SK-N-DZ (cell line): Measurements from ENCODE around the gene ATP2B2.

Experiments used
- DNase-seq: peaks from one replicate; pipeline ENCODE4 v3.0.0-alpha.2; 2015; ENCODE audit warnings: low spot score
- small RNA-seq, 2 experiments: library from RNA; depleted of rRNA; stranded (forward); fragments of <200 nt; gene quantifications; one replicate each; pipeline ENCODE3, GENCODE V24; 2014

ATP2B2 gene

DNA sequence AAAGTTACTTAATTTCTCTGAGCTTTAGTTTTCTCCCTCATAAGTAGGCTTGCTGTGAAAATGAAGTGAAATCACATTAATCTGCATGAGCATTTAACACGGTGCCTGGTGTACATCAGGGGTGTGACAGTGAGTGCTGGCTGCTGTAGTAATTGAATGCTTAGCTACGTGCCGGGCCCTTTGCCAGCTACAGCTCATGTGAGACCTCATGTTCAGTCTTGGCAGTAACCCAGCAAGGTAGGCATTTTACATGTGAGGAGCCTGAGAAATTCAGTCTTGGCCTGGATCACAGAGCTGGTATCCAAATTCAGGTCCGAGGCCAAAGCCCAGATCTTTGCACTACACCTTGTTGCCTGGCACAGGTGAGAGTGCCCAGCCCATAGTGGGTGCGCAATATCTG, 221.7 kb downstream of the ATP2B2 start:
- no peak for DNase-seq

DNA sequence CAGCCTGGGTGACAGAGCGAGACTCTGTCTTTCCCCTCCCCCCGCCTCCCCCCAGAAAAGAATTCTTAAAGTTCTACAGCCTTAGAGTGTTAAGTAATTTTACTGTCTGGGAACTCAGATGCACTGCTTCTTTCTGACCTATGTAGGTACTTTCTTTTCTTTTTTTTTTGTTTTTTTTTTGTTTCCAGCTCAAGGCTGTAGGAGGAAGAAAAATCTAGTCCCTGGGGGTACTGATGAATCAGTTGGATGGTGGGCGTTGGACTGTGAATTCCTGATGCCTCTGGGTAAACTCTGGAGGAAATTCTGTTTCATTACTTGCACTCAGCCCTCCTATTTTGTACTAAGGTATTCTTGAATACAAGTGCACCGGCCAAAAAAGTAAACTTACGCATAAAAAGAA, 223.4 kb downstream of the ATP2B2 start:
- DNase-seq, result no peak

DNA sequence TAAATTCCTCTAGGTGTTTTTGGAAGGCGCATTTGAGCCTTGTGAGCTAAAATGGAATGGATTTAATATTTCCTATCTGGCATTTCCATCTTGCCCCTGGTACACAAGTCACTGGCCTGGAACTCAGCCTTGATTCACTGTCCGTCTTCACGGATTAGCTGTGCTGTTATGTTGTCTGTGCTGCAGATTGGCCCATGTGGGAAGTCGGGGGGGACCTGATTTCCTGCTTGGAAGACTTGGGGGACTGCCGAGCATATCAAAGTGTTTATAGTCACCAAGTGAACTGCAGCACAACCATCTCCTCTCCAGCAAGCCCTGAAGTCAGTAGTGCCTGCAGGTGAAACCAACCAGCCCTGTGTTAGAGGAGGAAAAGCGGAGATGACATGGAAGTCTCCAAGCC, 224.8 kb downstream of the ATP2B2 start:
- DNase-seq, result no peak

DNA sequence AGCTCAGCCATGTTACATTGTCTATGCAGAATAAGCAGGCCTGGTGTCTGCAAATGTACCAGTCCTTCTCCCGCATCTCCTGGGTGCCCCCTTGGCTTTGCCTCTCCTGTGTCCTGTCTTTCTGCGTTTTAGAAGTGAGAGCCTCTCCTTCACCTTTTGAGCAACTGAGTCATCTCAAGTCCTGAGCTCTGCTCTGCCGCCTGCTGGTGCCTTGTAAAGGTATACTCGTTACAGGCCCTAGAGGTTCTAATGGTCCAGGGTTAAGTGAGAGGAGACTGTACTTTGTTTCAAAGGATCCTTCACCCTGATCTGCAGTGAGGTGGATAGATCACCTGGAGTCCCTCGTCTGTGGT, 225.2 kb downstream of the ATP2B2 start:
- DNase-seq, result no peak

DNA sequence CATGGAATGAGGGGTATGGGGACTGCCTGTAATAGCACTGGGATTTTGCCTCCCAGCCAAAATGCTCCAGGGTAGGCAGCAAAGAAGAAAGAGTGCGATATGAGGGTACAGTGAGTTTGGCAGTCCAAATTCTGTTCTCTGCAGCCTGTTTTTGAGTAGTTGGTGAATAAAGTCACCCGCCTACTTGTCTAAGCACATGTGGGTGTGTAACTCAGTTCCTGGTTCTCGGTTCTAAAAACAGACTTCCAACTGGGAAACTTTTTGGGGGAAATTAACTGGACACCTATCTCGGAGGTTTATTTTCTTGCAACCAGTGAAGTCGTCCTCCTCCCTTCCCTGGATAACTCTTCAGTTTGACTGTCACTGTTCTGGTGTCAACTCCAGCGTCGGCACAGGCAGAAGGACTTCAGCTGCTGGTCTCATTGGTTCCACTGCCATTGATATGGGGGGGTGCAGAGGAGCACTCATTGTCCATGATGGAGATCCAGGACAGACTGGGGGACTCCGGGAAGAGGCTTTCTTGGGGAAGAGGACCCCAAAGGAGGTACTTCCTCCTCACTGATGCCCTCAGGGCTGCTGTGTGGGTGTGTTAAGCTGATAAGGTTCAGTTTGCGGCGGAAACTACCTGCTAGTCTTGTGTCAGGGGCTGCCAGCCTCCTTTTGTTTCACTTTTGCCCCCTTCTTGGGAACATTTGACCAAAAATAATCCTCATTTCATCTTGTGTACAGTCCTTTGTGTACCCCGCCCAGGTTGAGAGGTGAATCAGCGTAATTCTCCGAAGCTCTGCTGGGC, 225.8 kb downstream of the ATP2B2 start:
- DNase-seq, result no peak

DNA sequence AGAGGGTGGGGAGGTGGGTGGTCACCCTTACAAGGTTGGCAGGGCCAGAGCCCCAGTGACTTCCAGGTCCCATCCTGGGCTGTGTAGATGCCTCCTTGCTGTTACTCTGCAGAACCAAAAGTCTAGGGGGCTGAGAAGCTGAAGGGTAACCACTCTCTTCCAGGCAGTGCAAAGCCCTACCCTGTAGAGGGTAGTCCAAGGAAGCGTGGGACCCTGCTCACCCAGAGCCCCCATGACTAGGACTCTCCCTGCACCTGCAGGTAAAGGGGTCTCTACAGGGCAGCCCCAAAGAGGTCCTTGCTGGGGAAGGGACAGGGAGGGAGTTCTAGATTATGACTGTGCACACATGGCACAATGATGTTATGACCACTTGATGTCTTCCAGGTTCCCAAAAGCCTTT, 226.9 kb downstream of the ATP2B2 start:
- DNase-seq, result no peak

DNA sequence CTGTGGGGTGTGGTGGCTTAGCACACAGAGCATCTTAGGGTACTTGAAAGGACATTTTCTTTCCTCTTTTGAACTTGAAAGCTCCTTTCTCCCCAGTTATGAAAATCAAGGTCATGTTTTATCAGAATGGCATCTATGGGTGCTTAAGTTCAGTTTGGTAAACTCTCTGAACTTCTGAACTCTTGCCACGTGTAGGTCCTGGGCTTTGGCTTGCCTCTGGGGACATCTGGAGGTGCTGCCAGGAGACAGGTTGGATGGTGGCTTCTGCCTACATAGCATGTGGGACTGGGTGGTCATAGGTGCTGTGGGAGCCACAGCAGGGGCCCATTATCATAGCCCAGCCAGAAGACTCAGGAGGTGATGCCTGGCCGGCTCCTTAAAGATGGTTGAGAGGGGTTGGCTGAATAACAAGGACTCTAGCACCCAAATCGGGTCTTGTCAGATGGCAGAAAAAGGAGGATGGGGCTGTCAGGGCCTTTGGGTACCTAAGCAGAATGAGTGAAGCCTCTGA, 228.2 kb downstream of the ATP2B2 start:
- DNase-seq, result no peak

DNA sequence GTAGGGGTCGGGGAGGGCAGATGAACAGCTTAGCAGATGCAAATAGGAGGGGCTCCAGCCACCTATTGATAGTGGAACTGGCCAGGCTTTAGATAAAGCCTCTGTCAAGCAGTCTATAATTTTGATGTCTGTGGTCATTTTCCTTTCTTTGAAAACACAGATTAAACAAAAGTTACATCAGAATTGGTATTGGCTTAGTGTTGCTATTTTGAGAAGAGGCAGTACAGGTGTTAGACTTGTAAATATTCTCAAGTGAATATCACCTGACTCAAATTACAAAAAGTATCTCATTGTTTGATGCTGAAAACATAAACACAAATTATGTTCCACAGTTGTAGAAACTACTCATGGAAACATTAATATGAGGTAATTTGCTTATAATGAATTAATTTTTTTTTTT, 230.8 kb downstream of the ATP2B2 start:
- no peak for DNase-seq

Small RNA genes within 50 kb of the gene (small RNA-seq; reads per million reads assigned to genes)
- gene MIR378B (0.03 to 0.13 reads per million in 2 experiments), gene MIR885 (0 reads per million in 2 experiments), gene RF02126 (0 reads per million in 2 experiments)
